Smooth muscle cell (in vitro differentiated cells): ENCODE measurements around the gene ELOA. TPM values are rescaled to one million over a fixed set of nuclear protein-coding genes. Genes with fewer than 3 reads are reported as not detected.

Experiments
- DNase-seq: peaks from one replicate; lab custom pipeline; 2025; ENCODE audit not compliant: unreplicated experiment; lab: John Stamatoyannopoulos, UW
- H2AFZ ChIP-seq: fragments of 200-600 bp; sonication (generic); 2 replicates; pipeline ENCODE4 v1.6.0; 2016; ENCODE audit warnings: antibody characterized with exemption, low read depth, mild to moderate bottlenecking
- H3F3A ChIP-seq: fragments of 200-600 bp; sonication (generic); 2 replicates; pipeline ENCODE4 v1.6.0; 2017; ENCODE audit warnings: antibody characterized with exemption, low read depth
- H3K27ac ChIP-seq: fragments of 200-600 bp; sonication (generic); 2 replicates; pipeline ENCODE4 v1.5.1; 2016; ENCODE audit warnings: low read depth, mild to moderate bottlenecking
- H3K27me3 ChIP-seq: fragments of 200-600 bp; sonication (generic); 2 replicates; pipeline ENCODE4 v1.6.1; 2016; ENCODE audit warnings: low read depth, mild to moderate bottlenecking
- H3K36me3 ChIP-seq: fragments of 200-600 bp; sonication (generic); 2 replicates; pipeline ENCODE4 v1.5.1; 2016; ENCODE audit warnings: low read depth
- H3K4me1 ChIP-seq: fragments of 200-600 bp; sonication (generic); 2 replicates; pipeline ENCODE4 v1.5.1; 2016; ENCODE audit warnings: low read depth
- H3K4me2 ChIP-seq: fragments of 200-600 bp; sonication (generic); 2 replicates; pipeline ENCODE4 v1.6.0; 2016; ENCODE audit warnings: mild to moderate bottlenecking
- H3K4me3 ChIP-seq: fragments of 200-600 bp; sonication (generic); 2 replicates; pipeline ENCODE4 v1.5.1; 2016; ENCODE audit warnings: mild to moderate bottlenecking
- H3K79me2 ChIP-seq: fragments of 200-600 bp; sonication (generic); 2 replicates; pipeline ENCODE4 v1.6.0; 2016; ENCODE audit warnings: low read depth, mild to moderate bottlenecking
- H3K9ac ChIP-seq: fragments of 200-600 bp; sonication (generic); 2 replicates; pipeline ENCODE4 v1.6.0; 2016; ENCODE audit warnings: low read depth
- H3K9me3 ChIP-seq: fragments of 200-600 bp; sonication (generic); replicated peaks from 2 replicates; pipeline ENCODE4 v1.5.1; 2016; ENCODE audit warnings: low read depth
- H4K20me1 ChIP-seq: fragments of 200-600 bp; sonication (generic); 2 replicates; pipeline ENCODE4 v1.6.0; 2016; ENCODE audit warnings: low read depth
- WGBS: methylation state at CpG from one replicate; pipeline ENCODE4 v1.1.7; 2016; ENCODE audit warnings: low lambda C conversion rate; 5-methylcytosine and 5-hydroxymethylcytosine counted together
- polyA plus RNA-seq: library from polyadenylated mRNA; unstranded; fragments of >200 nt; fragmentation: Nextera tagmentation; extraction: Ambion mirVana; gene quantifications from 2 replicates; pipeline ENCODE4 v1.2.1, GENCODE V29; 2016
- total RNA-seq: library from RNA; depleted of rRNA; stranded (reverse); fragments of >200 nt; gene quantifications from 2 replicates; pipeline ENCODE4 v1.2.3, GENCODE V29; 2014
- TF ChIP-seq, protein P1 (sequence below): fragments of 200-600 bp; sonication (generic); IDR thresholded peaks from 2 replicates; pipeline ENCODE4 v1.5.1; 2017; ENCODE audit warnings: borderline replicate concordance, mild to moderate bottlenecking, antibody characterized with exemption; ENCODE audit not compliant: insufficient read depth, poor library complexity, severe bottlenecking

ELOA gene
- total and polyA plus RNA-seq, 2 experiments from 2014 or later = 28.1 to 33.4 TPM

DNA sequence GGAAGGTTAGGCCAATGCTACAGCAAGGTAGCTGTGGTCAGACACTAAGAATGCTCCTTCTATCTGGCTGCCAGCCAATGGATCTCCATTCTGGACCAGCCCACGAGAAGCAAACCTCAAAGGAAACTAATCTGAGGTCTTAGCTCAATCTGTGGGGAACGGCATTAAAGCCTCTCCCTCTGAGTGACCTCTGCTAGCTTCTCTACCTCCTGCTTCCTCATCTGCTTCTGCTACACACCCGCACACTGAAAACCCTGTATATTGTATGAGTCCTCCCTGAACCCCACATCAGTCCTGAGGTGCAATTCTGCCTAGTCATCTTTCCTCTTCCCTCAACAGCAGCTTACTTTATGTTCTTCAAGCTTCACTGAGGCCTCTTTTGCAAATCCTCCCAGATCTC is 64.2 kb downstream of the ELOA start:
- H3K36me3 ChIP-seq = no peaks in the 10 kb centered on the region
- no peak for DNase-seq
- no peaks in the 10 kb centered on the region for H3K27me3 ChIP-seq
- TF ChIP-seq, protein P1, sequence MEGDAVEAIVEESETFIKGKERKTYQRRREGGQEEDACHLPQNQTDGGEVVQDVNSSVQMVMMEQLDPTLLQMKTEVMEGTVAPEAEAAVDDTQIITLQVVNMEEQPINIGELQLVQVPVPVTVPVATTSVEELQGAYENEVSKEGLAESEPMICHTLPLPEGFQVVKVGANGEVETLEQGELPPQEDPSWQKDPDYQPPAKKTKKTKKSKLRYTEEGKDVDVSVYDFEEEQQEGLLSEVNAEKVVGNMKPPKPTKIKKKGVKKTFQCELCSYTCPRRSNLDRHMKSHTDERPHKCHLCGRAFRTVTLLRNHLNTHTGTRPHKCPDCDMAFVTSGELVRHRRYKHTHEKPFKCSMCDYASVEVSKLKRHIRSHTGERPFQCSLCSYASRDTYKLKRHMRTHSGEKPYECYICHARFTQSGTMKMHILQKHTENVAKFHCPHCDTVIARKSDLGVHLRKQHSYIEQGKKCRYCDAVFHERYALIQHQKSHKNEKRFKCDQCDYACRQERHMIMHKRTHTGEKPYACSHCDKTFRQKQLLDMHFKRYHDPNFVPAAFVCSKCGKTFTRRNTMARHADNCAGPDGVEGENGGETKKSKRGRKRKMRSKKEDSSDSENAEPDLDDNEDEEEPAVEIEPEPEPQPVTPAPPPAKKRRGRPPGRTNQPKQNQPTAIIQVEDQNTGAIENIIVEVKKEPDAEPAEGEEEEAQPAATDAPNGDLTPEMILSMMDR = no peak
- no peak overlapping the region for H3K4me3 ChIP-seq
- no peaks in the 10 kb centered on the region for H3K4me1 ChIP-seq
- no peak overlapping the region for H2AFZ ChIP-seq
- H3K79me2 ChIP-seq = no peaks in the 10 kb centered on the region
- no peaks in the 10 kb centered on the region for H3K9me3 ChIP-seq
- WGBS = 76% methylated on average over 3 of the region's 3 CpGs
- no peak overlapping the region for H3K27ac ChIP-seq
- H3K4me2 ChIP-seq = no peak overlapping the region
- no peaks in the 10 kb centered on the region for H4K20me1 ChIP-seq
- peaks cover 3% of the 10 kb centered on the region for H3F3A ChIP-seq
- no peak overlapping the region for H3K9ac ChIP-seq

DNA sequence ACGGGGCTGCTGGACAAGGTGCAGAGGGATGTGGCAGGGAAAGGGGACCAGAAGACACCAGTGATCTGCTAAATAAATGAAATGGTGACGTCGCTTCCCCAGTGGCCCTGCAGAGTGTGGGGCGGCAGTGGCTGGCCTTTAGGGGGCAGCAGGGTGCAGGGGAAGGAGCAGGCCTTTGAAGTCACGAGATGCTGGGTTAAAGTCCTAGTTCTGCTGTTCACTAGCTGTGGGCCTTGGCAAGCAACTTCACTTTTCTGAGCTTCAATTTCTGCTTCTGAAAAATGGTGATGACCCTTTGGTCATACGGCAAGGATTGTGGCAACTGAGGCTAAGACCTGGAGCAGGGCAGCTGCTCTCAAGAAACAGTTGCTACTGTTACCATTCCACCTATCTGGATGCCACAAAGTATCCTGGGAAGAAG is 66.5 kb downstream of the ELOA start:
- no peak overlapping the region for H2AFZ ChIP-seq
- H3K36me3 ChIP-seq = peaks cover 7% of the 10 kb centered on the region
- H4K20me1 ChIP-seq = no peaks in the 10 kb centered on the region
- no peak overlapping the region for H3K4me3 ChIP-seq
- H3K9me3 ChIP-seq = no peaks in the 10 kb centered on the region
- H3K9ac ChIP-seq = no peak overlapping the region
- H3K4me1 ChIP-seq = no peaks in the 10 kb centered on the region
- DNase-seq = no peak
- H3K27ac ChIP-seq = no peak overlapping the region
- H3F3A ChIP-seq = no peaks in the 10 kb centered on the region
- no peak overlapping the region for H3K4me2 ChIP-seq
- TF ChIP-seq, protein P1 = peak; percentile 54
- H3K79me2 ChIP-seq = no peaks in the 10 kb centered on the region
- WGBS = 29% methylated on average over 6 of the region's 6 CpGs
- H3K27me3 ChIP-seq = no peaks in the 10 kb centered on the region

DNA sequence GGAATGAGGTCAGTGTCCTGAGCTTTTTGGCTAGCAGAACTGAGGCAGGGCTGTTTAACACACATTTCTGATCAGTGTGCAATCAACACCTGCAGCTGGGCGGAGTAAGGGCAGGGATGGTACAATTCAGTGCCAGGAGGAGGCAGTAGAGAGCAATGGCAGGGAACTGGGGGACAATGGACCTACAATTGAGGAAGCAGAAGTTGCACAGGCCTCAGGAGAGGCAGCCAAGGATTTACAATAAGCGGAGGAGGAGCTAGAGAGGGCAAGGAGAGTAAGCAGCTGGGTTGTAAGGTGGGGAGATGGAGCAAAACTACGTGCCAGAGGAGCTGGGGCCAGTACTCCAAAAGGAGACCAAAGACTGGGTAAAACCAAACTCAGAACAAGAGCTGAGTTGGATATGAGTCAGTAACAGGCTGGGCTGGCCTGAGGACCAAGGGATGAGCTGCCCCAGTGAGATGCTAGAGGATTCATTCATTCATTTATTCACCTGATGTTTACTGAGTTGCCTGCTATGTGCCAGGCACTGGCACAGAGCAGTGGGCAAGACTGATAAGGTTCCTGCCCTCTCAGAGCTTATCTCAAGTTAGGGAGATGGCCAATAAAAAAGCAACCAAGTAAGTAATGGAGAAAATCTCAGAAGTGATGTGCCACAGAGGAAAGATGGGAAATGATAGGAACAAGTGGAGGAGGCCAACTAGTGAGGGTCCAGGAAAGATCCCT is 67.7 kb downstream of the ELOA start:
- TF ChIP-seq, protein P1 = peak; percentile 51
- H3K27ac ChIP-seq = no peak overlapping the region
- DNase-seq = no peak

More for the DNA sequence above, 67.7 kb downstream of the ELOA start:
- Histone ChIP-seq H4K20me1 (no peaks in the 10 kb centered on the region), H3K79me2 (no peaks in the 10 kb centered on the region), H2AFZ (no peak overlapping the region), H3K4me2 (no peak overlapping the region), H3K9ac (no peak overlapping the region), H3K27me3 (no peaks in the 10 kb centered on the region), H3K4me3 (no peak overlapping the region), H3K9me3 (no peaks in the 10 kb centered on the region), H3K36me3 (peaks cover 7% of the 10 kb centered on the region), H3K4me1 (no peaks in the 10 kb centered on the region), H3F3A (no peaks in the 10 kb centered on the region)
- WGBS = 81% methylated on average over 3 of the region's 3 CpGs

Other genes starting within 250 kb of the ELOA start
- 0.63 and 1.2 TPM in 2 replicates for gene E2F2, start 212.2 kb upstream of the ELOA start, total RNA-seq
- 1.4 and 2.1 TPM in 2 replicates for gene E2F2, start 212.2 kb upstream of the ELOA start, polyA plus RNA-seq
- gene ID3, start 184.0 kb upstream of the ELOA start, total RNA-seq = 629 and 752 TPM in 2 replicates
- 929 and 1,018 TPM in 2 replicates for gene ID3, start 184.0 kb upstream of the ELOA start, polyA plus RNA-seq
- gene RPL11, start 51.7 kb upstream of the ELOA start, total RNA-seq = 685 and 899 TPM in 2 replicates
- 528 and 622 TPM in 2 replicates for gene RPL11, start 51.7 kb upstream of the ELOA start, polyA plus RNA-seq
- 49.6 and 49.8 TPM in 2 replicates for gene PITHD1, start 34.9 kb downstream of the ELOA start, total RNA-seq
- gene PITHD1, start 34.9 kb downstream of the ELOA start, polyA plus RNA-seq = 32.0 and 36.1 TPM in 2 replicates
- 52.3 and 74.9 TPM in 2 replicates for gene LYPLA2, start 47.7 kb downstream of the ELOA start, total RNA-seq
- gene LYPLA2, start 47.7 kb downstream of the ELOA start, polyA plus RNA-seq = 94.3 and 108 TPM in 2 replicates
- gene GALE, start 57.3 kb downstream of the ELOA start, total RNA-seq = 40.3 and 51.7 TPM in 2 replicates
- 75.2 and 79.1 TPM in 2 replicates for gene GALE, start 57.3 kb downstream of the ELOA start, polyA plus RNA-seq
- 43.0 and 47.6 TPM in 2 replicates for gene HMGCL, start 82.0 kb downstream of the ELOA start, total RNA-seq
- gene HMGCL, start 82.0 kb downstream of the ELOA start, polyA plus RNA-seq = 46.5 and 51.2 TPM in 2 replicates
- 12.5 and 19.0 TPM in 2 replicates for gene FUCA1, start 124.8 kb downstream of the ELOA start, total RNA-seq
- 10.4 and 16.4 TPM in 2 replicates for gene FUCA1, start 124.8 kb downstream of the ELOA start, polyA plus RNA-seq
- gene CNR2, start 169.9 kb downstream of the ELOA start, total RNA-seq = not detected in 2 replicates
- not detected in 2 replicates for gene CNR2, start 169.9 kb downstream of the ELOA start, polyA plus RNA-seq
- gene PNRC2, start 216.4 kb downstream of the ELOA start, total RNA-seq = 77.8 and 98.5 TPM in 2 replicates
- 53.3 and 55.8 TPM in 2 replicates for gene PNRC2, start 216.4 kb downstream of the ELOA start, polyA plus RNA-seq
- 93.7 and 111 TPM in 2 replicates for gene SRSF10, start 236.9 kb downstream of the ELOA start, total RNA-seq
- gene SRSF10, start 236.9 kb downstream of the ELOA start, polyA plus RNA-seq = 86.8 and 87.1 TPM in 2 replicates